ENCODE data around the gene SEMA6D. TPM values are rescaled to one million over a fixed set of nuclear protein-coding genes. Genes with fewer than 3 reads are reported as not detected.

Gene SEMA6D
- total RNA-seq, 4 donors from 2014 or later, result 23.3 to 59.4 (median 42.7) TPM

DNA sequence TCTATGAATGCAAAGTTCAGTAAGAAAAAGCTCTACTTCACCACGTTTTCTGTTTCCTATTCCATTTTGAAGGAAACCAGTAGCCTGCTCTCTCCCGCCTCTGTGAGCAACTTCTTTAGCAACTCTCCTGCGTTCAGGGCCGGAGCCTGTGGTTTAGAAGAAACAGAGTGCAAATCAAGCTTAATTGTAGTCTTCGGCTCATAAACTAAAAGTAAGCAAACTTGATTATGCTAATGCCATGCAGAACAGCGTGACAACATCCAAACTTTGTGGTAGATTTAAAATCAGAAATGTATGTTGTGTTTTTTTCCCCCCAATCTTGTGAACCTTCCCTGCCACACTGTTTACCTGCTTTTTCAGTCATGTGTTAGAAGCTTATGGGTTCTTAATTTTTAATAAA, 87.4 kb downstream of the SEMA6D start:
- no peaks in the 10 kb centered on the region for H3K27me3 ChIP-seq
- H3K36me3 ChIP-seq, result no peaks in the 10 kb centered on the region
- no peaks in the 10 kb centered on the region for H3K4me1 ChIP-seq
- no peaks in the 10 kb centered on the region for H3K9me3 ChIP-seq
- intact Hi-C loops (cut with DNase I; ENCODE audit: low total_unique reads) (no loop called here), in situ Hi-C loops (cut with MboI; ENCODE audit: low pct_ligation_motif_present in 1 of 4, low pct_unique_long_range_greater_than_20kb in 1 of 4, low sequenced_read_pairs in 3 of 4) (no loop called here)
- H3K27ac ChIP-seq, result no peak overlapping the region
- no peak overlapping the region for H3K4me3 ChIP-seq
- TF ChIP-seq POLR2A (IDR thresholded peaks at IDR 0.05), result no peak
- TF ChIP-seq, protein P1, sequence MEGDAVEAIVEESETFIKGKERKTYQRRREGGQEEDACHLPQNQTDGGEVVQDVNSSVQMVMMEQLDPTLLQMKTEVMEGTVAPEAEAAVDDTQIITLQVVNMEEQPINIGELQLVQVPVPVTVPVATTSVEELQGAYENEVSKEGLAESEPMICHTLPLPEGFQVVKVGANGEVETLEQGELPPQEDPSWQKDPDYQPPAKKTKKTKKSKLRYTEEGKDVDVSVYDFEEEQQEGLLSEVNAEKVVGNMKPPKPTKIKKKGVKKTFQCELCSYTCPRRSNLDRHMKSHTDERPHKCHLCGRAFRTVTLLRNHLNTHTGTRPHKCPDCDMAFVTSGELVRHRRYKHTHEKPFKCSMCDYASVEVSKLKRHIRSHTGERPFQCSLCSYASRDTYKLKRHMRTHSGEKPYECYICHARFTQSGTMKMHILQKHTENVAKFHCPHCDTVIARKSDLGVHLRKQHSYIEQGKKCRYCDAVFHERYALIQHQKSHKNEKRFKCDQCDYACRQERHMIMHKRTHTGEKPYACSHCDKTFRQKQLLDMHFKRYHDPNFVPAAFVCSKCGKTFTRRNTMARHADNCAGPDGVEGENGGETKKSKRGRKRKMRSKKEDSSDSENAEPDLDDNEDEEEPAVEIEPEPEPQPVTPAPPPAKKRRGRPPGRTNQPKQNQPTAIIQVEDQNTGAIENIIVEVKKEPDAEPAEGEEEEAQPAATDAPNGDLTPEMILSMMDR (IDR thresholded peaks at IDR 0.05), result no peak
- TF ChIP-seq EP300 (IDR thresholded peaks at IDR 0.05; ENCODE audit: low read depth), result no peak
- no peak for TF ChIP-seq POLR2AphosphoS5 (IDR thresholded peaks at IDR 0.05)
- 80 to 88% methylated on average over 5 to 6 of the region's 6 CpGs for WGBS, 2 donors (ENCODE audit: low coverage in 1 of 2)
- DNase-seq, result no peak

DNA sequence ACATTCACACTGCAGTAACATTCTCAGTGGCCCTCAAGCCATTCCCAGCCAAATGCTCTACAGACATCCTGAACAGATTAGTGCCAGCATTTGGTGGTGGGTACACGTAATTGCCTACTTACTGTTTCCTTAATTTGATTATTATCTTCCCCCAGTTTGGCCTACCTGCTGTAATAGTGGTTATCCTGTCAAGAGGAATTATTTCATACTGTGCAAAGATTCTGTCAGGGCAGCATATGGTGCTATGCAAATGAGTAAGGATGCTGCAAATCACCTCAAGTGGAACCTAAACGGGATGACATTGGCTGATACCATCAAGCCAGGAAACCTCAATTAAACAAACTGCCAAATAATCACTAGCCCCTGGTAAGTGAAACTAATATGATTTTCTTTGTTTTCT, 88.7 kb downstream of the SEMA6D start:
- Histone ChIP-seq H3K4me3 (no peak overlapping the region), H3K27ac (no peak overlapping the region), H3K9me3 (no peaks in the 10 kb centered on the region), H3K4me1 (no peaks in the 10 kb centered on the region), H3K27me3 (no peaks in the 10 kb centered on the region), H3K36me3 (no peaks in the 10 kb centered on the region)
- 38 to 64% methylated on average over 2 of the region's 2 CpGs for WGBS, 2 donors (ENCODE audit: low coverage in 1 of 2)
- DNase-seq, result no peak
- in situ Hi-C loops (cut with MboI; ENCODE audit: low pct_ligation_motif_present in 1 of 4, low pct_unique_long_range_greater_than_20kb in 1 of 4, low sequenced_read_pairs in 3 of 4) (no loop called here), intact Hi-C loops (cut with DNase I; ENCODE audit: low total_unique reads) (no loop called here)
- no peak for TF ChIP-seq EP300 (IDR thresholded peaks at IDR 0.05; ENCODE audit: low read depth)
- TF ChIP-seq, protein P1 (IDR thresholded peaks at IDR 0.05), result no peak
- no peak for TF ChIP-seq POLR2A (IDR thresholded peaks at IDR 0.05)
- TF ChIP-seq POLR2AphosphoS5 (IDR thresholded peaks at IDR 0.05), result no peak

DNA sequence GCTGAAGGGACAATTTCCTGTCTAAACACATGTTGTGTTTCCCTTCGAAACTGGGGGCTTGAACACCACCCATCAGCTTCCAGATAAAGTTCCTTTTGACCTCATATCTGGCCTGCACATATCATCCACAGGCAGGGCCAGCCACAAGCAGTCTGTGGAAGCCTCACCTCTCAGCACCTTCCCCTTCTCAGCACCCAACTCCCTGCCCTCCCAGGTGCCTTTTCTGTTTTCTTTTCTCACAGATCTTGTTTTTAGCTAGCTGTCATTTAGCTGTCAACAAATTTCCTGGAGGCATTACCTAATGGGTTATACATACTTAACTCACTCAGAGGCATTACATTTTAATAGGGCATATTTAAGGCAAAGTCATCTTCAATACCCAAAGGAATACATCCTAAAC, 93.9 kb downstream of the SEMA6D start:
- Histone ChIP-seq H3K36me3 (no peaks in the 10 kb centered on the region), H3K9me3 (no peaks in the 10 kb centered on the region), H3K4me3 (no peak overlapping the region), H3K27me3 (no peaks in the 10 kb centered on the region), H3K4me1 (no peaks in the 10 kb centered on the region), H3K27ac (no peak overlapping the region)
- TF ChIP-seq, protein P1 (IDR thresholded peaks at IDR 0.05), result no peak
- TF ChIP-seq POLR2AphosphoS5 (IDR thresholded peaks at IDR 0.05), result no peak
- no peak for TF ChIP-seq POLR2A (IDR thresholded peaks at IDR 0.05)
- TF ChIP-seq EP300 (IDR thresholded peaks at IDR 0.05; ENCODE audit: low read depth), result no peak
- no peak for DNase-seq
- in situ Hi-C loops (cut with MboI; ENCODE audit: low pct_ligation_motif_present in 1 of 4, low pct_unique_long_range_greater_than_20kb in 1 of 4, low sequenced_read_pairs in 3 of 4), result no loop called here
- 33 to 69% methylated on average over 1 of the region's 1 CpG for WGBS, 2 donors (ENCODE audit: low coverage in 1 of 2)
- intact Hi-C loops (cut with DNase I; ENCODE audit: low total_unique reads), result no loop called here

- Histone ChIP-seq H3K27me3 (no peaks in the 10 kb centered on the region), H3K4me1 (no peaks in the 10 kb centered on the region), H3K36me3 (no peaks in the 10 kb centered on the region), H3K27ac (no peak overlapping the region), H3K4me3 (no peak overlapping the region), H3K9me3 (no peaks in the 10 kb centered on the region)
- intact Hi-C loops (cut with DNase I; ENCODE audit: low total_unique reads), result no loop called here
- WGBS, 2 donors (ENCODE audit: low coverage in 1 of 2), result 70 to 84% methylated on average over 3 to 4 of the region's 4 CpGs
- in situ Hi-C loops (cut with MboI; ENCODE audit: low pct_ligation_motif_present in 1 of 4, low pct_unique_long_range_greater_than_20kb in 1 of 4, low sequenced_read_pairs in 3 of 4), result no loop called here
- TF ChIP-seq EP300 (IDR thresholded peaks at IDR 0.05; ENCODE audit: low read depth) (no peak), POLR2AphosphoS5 (IDR thresholded peaks at IDR 0.05) (no peak), POLR2A (IDR thresholded peaks at IDR 0.05) (no peak)
- TF ChIP-seq, protein P1 (IDR thresholded peaks at IDR 0.05), result no peak
- no peak for DNase-seq
Measured at GRCh38 chr15:47812470-47812999, 95.2 kb downstream of the SEMA6D start.

Data from transverse colon (tissue), 4 donors.